Esophagus squamous epithelium (tissue), 5 donors: ENCODE results near the gene BEND6. TPM values are rescaled to one million over a fixed set of nuclear protein-coding genes. Genes with fewer than 3 reads are reported as not detected.
"Not testable (repeated sequence)": the region's sequence is repeated elsewhere in the genome, so short reads cannot be mapped to it uniquely, and the experiment has no call there.

Experiments
- DNase-seq: peaks from one replicate; lab custom pipeline; 2025; lab: John Stamatoyannopoulos, UW
- H3K27ac ChIP-seq, 4 donors: fragments of 200-600 bp; sonication (generic); one replicate each; pipeline ENCODE4 v1.5.1; 2016 to 2019; ENCODE audit warnings: mild to moderate bottlenecking in 1 of 4
- H3K27me3 ChIP-seq, 4 donors: fragments of 200-600 bp; sonication (generic); 1 replicate in 3 of 4; 2 replicates in 1 of 4; pipeline versions ENCODE4 v1.5.1 to v1.6.0; 2017 to 2021; ENCODE audit warnings: antibody characterized with exemption in 1 of 4
- H3K36me3 ChIP-seq, 3 donors: fragments of 200-600 bp; sonication (generic); one replicate each; pipeline ENCODE4 v1.5.1; 2016 to 2019
- H3K4me1 ChIP-seq, 3 donors: fragments of 200-600 bp; sonication (generic); one replicate each; pipeline ENCODE4 v1.5.1; 2017 to 2019
- H3K4me3 ChIP-seq, 4 donors: fragments of 200-600 bp; sonication (generic); 1 replicate in 3 of 4; 2 replicates in 1 of 4; pipeline ENCODE4 v1.5.1; 2016 to 2019; ENCODE audit warnings: mild to moderate bottlenecking in 2 of 4, moderate library complexity in 1 of 4
- H3K9me3 ChIP-seq, 3 donors: fragments of 200-600 bp; sonication (generic); one replicate each; pipeline ENCODE4 v1.5.1; 2016 to 2019
- CTCF ChIP-seq, 6 experiments: fragments of 450-650 bp in 4 of 6; fragments of 200-600 bp in 2 of 6; sonication (generic) in 2 of 6; IDR thresholded peaks; one replicate each; pipeline ENCODE4 v1.5.1; 2016 to 2019; ENCODE audit warnings: antibody characterized with exemption in 6 of 6, mild to moderate bottlenecking in 4 of 6, moderate library complexity in 4 of 6
- POLR2A ChIP-seq, 4 donors: fragments of 450-650 bp; IDR thresholded peaks; one replicate each; pipeline ENCODE4 v1.6.1; 2017; ENCODE audit warnings: antibody characterized with exemption in 4 of 4, mild to moderate bottlenecking in 4 of 4, moderate library complexity in 3 of 4
- WGBS, 2 donors: methylation state at CpG; one replicate each; pipeline ENCODE4 v1.1.5; 2018; 5-methylcytosine and 5-hydroxymethylcytosine counted together
- intact Hi-C: fragments of 100-400 bp; cut with DNase I; formaldehyde crosslinking; loops from one replicate; pipeline ENCODE4 v1.15.0; 2022
- total RNA-seq, 4 donors: library from RNA; depleted of rRNA; stranded (reverse); fragments of >200 nt; gene quantifications; one replicate each; pipeline ENCODE4 v1.1.0, GENCODE V29; 2016
- donor health status: DM: yes; HTN: yes; CAD: no.

The BEND6 gene
- total RNA-seq, 4 donors from 2014 or later: 0.57 to 2.4 (median 1.1) TPM; not detected in 1

- 91 to 94% methylated on average over 3 of the region's 3 CpGs for WGBS, 2 donors
- no peaks in the 10 kb centered on the region for H3K36me3 ChIP-seq
- no peaks in the 10 kb centered on the region for H3K4me1 ChIP-seq
- H3K27ac ChIP-seq: no peak overlapping the region
- TF ChIP-seq CTCF (IDR thresholded peaks at IDR 0.05): no peak
- no peak for TF ChIP-seq POLR2A (IDR thresholded peaks at IDR 0.05)
- peaks cover 0 to 4% (median 0%) of the 10 kb centered on the region in 4 donors for H3K27me3 ChIP-seq
- no peaks in the 10 kb centered on the region for H3K9me3 ChIP-seq
- no peak for DNase-seq
- intact Hi-C loops: no loop called here
- no peak overlapping the region for H3K4me3 ChIP-seq
These were observed 78.3 kb downstream of the BEND6 start for GRCh38 chr6:57033228-57033627.

GRCh38 chr6:57035549-57035948 is 80.6 kb downstream of the BEND6 start:
- intact Hi-C loops: no loop called here
- Histone ChIP-seq H3K36me3 (no peaks in the 10 kb centered on the region), H3K9me3 (no peaks in the 10 kb centered on the region), H3K27ac (no peak overlapping the region), H3K27me3 (peaks cover 0 to 21% (median 0%) of the 10 kb centered on the region in 4 donors), H3K4me1 (no peaks in the 10 kb centered on the region), H3K4me3 (no peak overlapping the region)
- WGBS, 2 donors: 25 to 28% methylated on average over 3 of the region's 3 CpGs
- no peak for DNase-seq
- TF ChIP-seq POLR2A (IDR thresholded peaks at IDR 0.05): no peak
- TF ChIP-seq CTCF (IDR thresholded peaks at IDR 0.05): no peak

- no peak overlapping the region for H3K4me3 ChIP-seq
- WGBS, 2 donors: 100% methylated on average over 2 of the region's 2 CpGs
- H3K4me1 ChIP-seq: no peaks in the 10 kb centered on the region
- no peak for DNase-seq
- H3K9me3 ChIP-seq: no peaks in the 10 kb centered on the region
- peaks cover 0 to 44% (median 0%) of the 10 kb centered on the region in 4 donors for H3K27me3 ChIP-seq
- no peak for TF ChIP-seq CTCF (IDR thresholded peaks at IDR 0.05)
- intact Hi-C loops: no loop called here
- H3K36me3 ChIP-seq: no peaks in the 10 kb centered on the region
- no peak overlapping the region for H3K27ac ChIP-seq
These were observed 84.0 kb downstream of the BEND6 start for GRCh38 chr6:57038906-57039305.

- no peak for DNase-seq
- Histone ChIP-seq H3K36me3 (no peaks in the 10 kb centered on the region), H3K27me3 (peaks cover 0 to 44% (median 0%) of the 10 kb centered on the region in 4 donors), H3K9me3 (no peaks in the 10 kb centered on the region), H3K27ac (no peak overlapping the region), H3K4me1 (no peaks in the 10 kb centered on the region), H3K4me3 (no peak overlapping the region)
- intact Hi-C loops: no loop called here
- TF ChIP-seq POLR2A (IDR thresholded peaks at IDR 0.05): no peak
- no peak for TF ChIP-seq CTCF (IDR thresholded peaks at IDR 0.05)
- 66 to 84% methylated on average over 5 of the region's 5 CpGs for WGBS, 2 donors
These were observed 85.1 kb downstream of the BEND6 start for GRCh38 chr6:57040011-57040410.

GRCh38 chr6:57044061-57044460 is 89.2 kb downstream of the BEND6 start:
- H3K27me3 ChIP-seq: peaks cover 0 to 34% (median 0%) of the 10 kb centered on the region in 4 donors
- intact Hi-C loops, H3K9me3 ChIP-seq, H3K4me3 ChIP-seq, H3K27ac ChIP-seq, DNase-seq, H3K36me3 ChIP-seq: not testable (repeated sequence)
- H3K4me1 ChIP-seq: peaks cover 0 to 14% (median 0%) of the 10 kb centered on the region in 3 donors
- WGBS, 2 donors: 67 to 79% methylated on average over 1 of the region's 1 CpG

GRCh38 chr6:57044568-57044967 is 89.7 kb downstream of the BEND6 start:
- intact Hi-C loops: no loop called here
- 91 to 97% methylated on average over 2 of the region's 2 CpGs for WGBS, 2 donors
- H3K27me3 ChIP-seq: peaks cover 0 to 32% (median 0%) of the 10 kb centered on the region in 4 donors

More at GRCh38 chr6:57044568-57044967, 89.7 kb downstream of the BEND6 start:
- H3K4me3 ChIP-seq: no peak overlapping the region
- no peaks in the 10 kb centered on the region for H3K36me3 ChIP-seq
- H3K27ac ChIP-seq: no peak overlapping the region
- H3K4me1 ChIP-seq: peaks cover 0 to 17% (median 0%) of the 10 kb centered on the region in 3 donors
- no peak for DNase-seq
- no peaks in the 10 kb centered on the region for H3K9me3 ChIP-seq
- no peak for TF ChIP-seq CTCF (IDR thresholded peaks at IDR 0.05)
- no peak for TF ChIP-seq POLR2A (IDR thresholded peaks at IDR 0.05)
